ENCODE results near the gene PWWP2B.

The PWWP2B gene

DNA sequence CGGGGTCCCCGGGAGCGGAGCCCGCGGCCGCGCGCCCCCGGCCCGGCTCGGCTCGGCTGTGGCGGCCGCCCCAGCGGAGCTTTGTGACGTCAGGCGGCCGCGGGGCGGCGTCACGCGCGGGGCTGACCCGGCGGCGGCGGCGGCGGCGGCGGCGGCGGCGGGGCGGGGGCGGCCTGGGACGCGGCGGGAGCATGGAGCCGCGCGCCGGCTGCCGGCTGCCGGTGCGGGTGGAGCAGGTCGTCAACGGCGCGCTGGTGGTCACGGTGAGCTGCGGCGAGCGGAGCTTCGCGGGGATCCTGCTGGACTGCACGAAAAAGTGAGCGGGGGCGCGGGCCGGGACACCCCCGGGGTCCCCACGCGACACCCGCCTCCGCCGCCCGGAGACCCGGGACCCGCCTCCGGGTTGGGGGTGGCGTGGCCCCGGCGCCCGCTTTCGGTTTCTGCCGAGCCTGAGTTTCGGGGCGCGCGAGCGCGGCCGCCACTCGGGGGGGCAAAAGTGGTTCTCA lies at the start of gene PWWP2B:
PWWP2B (plus strand) TSS at position 165 of the 506 bp plus-strand sequence; CDS start at position 192, 27 bp downstream.
- peak within 1 kb of the TSS; percentile 62 for H3K4me3 ChIP-seq (ENCODE audit: low read depth, low read length)
- TF ChIP-seq, protein P1, sequence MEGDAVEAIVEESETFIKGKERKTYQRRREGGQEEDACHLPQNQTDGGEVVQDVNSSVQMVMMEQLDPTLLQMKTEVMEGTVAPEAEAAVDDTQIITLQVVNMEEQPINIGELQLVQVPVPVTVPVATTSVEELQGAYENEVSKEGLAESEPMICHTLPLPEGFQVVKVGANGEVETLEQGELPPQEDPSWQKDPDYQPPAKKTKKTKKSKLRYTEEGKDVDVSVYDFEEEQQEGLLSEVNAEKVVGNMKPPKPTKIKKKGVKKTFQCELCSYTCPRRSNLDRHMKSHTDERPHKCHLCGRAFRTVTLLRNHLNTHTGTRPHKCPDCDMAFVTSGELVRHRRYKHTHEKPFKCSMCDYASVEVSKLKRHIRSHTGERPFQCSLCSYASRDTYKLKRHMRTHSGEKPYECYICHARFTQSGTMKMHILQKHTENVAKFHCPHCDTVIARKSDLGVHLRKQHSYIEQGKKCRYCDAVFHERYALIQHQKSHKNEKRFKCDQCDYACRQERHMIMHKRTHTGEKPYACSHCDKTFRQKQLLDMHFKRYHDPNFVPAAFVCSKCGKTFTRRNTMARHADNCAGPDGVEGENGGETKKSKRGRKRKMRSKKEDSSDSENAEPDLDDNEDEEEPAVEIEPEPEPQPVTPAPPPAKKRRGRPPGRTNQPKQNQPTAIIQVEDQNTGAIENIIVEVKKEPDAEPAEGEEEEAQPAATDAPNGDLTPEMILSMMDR (IDR thresholded peaks at IDR 0.05; ENCODE audit: low read depth, low read length) = no peak
- H3K27me3 ChIP-seq (ENCODE audit: insufficient read depth, low read depth, severe bottlenecking) = no peaks in the 10 kb centered on the region
- H3K9me3 ChIP-seq (ENCODE audit: severe bottlenecking) = no peaks in the 10 kb centered on the region
- H3K36me3 ChIP-seq = peaks cover 22% of the 10 kb centered on the region
- peak within 1 kb of the TSS; percentile 94 for H3K27ac ChIP-seq
- DNase-seq = no peak

DNA sequence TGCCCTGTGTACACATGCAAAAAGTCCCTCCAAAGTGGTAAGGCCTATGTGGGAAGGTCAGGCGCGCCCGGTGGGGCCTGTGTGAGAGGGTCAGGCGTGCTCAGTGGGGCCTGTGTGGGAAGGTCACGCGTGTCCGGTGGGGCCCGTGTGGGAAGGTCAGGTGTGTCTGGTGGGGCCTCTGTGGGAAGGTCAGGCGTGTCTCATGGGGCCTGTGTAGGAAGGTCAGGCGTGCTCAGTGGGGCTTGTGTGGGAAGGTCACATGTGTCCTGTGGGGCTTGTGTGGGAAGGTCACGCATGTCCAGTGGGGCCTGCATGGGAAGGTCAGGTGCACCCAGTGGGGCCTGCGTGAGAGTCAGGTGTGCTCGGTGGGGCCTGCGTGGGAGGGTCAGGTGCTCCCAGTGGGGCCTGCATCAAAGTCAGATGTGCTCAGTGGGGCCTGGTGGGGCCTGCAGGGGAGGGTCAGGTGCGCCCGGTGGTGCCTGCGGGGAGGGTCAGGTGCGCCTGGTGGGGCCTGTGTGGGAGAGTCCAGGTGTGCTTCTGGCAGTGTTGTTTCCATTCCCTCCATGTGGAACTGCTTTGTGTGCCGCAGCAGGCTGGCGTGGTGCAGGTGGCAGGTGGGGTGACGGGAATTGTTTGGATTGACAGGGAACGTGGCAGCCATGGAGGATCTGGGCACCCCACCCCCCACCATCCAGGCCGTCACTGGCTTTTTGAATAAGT lies 49.6 kb upstream of the PWWP2B start:
- no peaks in the 10 kb centered on the region for H3K9me3 ChIP-seq (ENCODE audit: severe bottlenecking)
- TF ChIP-seq, protein P1 (IDR thresholded peaks at IDR 0.05; ENCODE audit: low read depth, low read length) = no peak
- H3K36me3 ChIP-seq = peaks cover 9% of the 10 kb centered on the region

DNA sequence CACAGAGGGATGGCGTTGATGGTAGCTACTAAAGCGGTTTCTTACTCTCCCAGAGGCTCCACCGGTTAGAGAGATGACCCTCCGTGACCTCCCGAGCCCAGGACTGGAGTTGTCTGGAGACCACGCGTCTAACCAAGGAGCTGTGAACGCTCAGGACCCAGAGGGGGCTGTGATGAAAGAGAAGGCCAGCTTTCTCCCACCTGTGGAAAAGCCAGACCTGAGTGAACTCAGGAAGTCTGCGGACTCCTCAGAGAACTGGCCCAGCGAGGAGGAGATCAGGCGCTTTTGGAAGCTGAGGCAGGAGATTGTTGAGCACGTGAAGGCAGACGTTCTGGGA lies 49.1 kb upstream of the PWWP2B start:
- Histone ChIP-seq H3K27ac (no peak overlapping the region), H3K9me3 (ENCODE audit: severe bottlenecking) (no peaks in the 10 kb centered on the region), H3K4me3 (ENCODE audit: low read depth, low read length) (no peak overlapping the region), H3K27me3 (ENCODE audit: insufficient read depth, low read depth, severe bottlenecking) (no peaks in the 10 kb centered on the region), H3K36me3 (peaks cover 9% of the 10 kb centered on the region)
- DNase-seq = no peak
- TF ChIP-seq, protein P1 (IDR thresholded peaks at IDR 0.05; ENCODE audit: low read depth, low read length) = no peak

More for the DNA sequence above, 49.6 kb upstream of the PWWP2B start:
- H3K27ac ChIP-seq = no peak overlapping the region
- no peak overlapping the region for H3K4me3 ChIP-seq (ENCODE audit: low read depth, low read length)
- H3K27me3 ChIP-seq (ENCODE audit: insufficient read depth, low read depth, severe bottlenecking) = no peaks in the 10 kb centered on the region
- no peak for DNase-seq

DNA sequence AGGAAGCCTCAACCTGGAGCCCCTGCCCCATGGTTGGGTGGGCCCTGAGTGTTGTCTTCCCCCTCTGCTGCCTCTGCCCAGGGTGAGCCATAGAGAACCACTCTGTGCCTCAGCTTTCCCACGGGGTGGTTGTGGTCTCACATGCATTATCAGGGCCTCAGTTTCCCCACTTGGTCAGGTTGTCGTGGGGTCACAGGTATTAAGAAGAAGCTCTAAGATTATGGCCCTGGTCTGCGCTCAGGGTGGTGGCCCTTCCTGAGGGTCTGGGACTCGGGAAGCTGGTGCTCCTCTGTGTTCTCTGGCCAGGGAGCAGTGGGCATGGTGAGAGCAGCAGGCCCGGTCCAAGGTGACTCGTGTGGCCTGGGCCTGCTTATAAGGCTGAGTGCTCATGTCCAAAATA lies 47.2 kb upstream of the PWWP2B start:
- no peak overlapping the region for H3K27ac ChIP-seq
- no peak for DNase-seq

DNA sequence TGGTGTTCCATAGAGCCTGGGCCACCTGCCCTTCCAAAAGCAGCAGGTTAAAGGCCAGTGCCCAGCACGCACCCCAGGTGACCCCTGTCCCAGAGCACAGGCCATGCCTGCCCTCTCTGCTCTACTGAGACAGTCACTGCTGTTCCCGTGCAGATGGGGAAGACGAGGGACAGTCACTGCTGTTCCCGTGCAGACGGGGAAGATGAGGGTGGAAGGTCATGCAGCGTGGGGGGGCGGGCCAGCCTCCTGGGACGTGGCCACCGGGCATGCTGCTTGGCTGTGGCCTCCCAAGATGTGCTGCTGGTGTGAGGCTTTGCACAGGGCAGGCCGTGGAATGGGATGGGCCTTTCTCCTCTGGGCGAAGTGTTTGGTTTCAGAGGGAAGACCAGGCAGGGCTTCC lies 46.6 kb upstream of the PWWP2B start:
- TF ChIP-seq, protein P1 (IDR thresholded peaks at IDR 0.05; ENCODE audit: low read depth, low read length) = no peak
- no peak for DNase-seq
- Histone ChIP-seq H3K27me3 (ENCODE audit: insufficient read depth, low read depth, severe bottlenecking) (no peaks in the 10 kb centered on the region), H3K27ac (no peak overlapping the region), H3K36me3 (peaks cover 4% of the 10 kb centered on the region), H3K9me3 (ENCODE audit: severe bottlenecking) (no peaks in the 10 kb centered on the region), H3K4me3 (ENCODE audit: low read depth, low read length) (no peak overlapping the region)

More for the DNA sequence above, 47.2 kb upstream of the PWWP2B start:
- H3K9me3 ChIP-seq (ENCODE audit: severe bottlenecking) = no peaks in the 10 kb centered on the region
- peaks cover 6% of the 10 kb centered on the region for H3K36me3 ChIP-seq
- H3K27me3 ChIP-seq (ENCODE audit: insufficient read depth, low read depth, severe bottlenecking) = no peaks in the 10 kb centered on the region
- TF ChIP-seq, protein P1 (IDR thresholded peaks at IDR 0.05; ENCODE audit: low read depth, low read length) = no peak
- no peak overlapping the region for H3K4me3 ChIP-seq (ENCODE audit: low read depth, low read length)

All from WERI-Rb-1 (cell line).